GM12873 (cell line): ENCODE results near the gene TMEM129.

ENCODE experiments used
- CTCF ChIP-seq: IDR thresholded peaks from 2 replicates; pipeline ENCODE4 v1.5.1; 2012; ENCODE audit warnings: low read depth, mild to moderate bottlenecking, moderate library complexity, low read length, control low read depth; ENCODE audit not compliant: insufficient read depth; ENCODE audit errors: missing control alignments

The TMEM129 gene

GRCh38 chr4:1668488-1668840 is 52.7 kb downstream of the TMEM129 start:
- no peak for TF ChIP-seq CTCF

GRCh38 chr4:1667273-1667672 is 53.9 kb downstream of the TMEM129 start:
- TF ChIP-seq CTCF: no peak

- TF ChIP-seq CTCF: no peak
These were observed 54.7 kb downstream of the TMEM129 start for GRCh38 chr4:1666391-1666790.
